HUDEP-2 (cell line): ENCODE data around the gene TEAD1.

Experiments used
- DNase-seq, 76 experiments: peaks; one replicate each; lab custom pipeline; 2025; ENCODE audit not compliant: unreplicated experiment in 76 of 76; lab: John Stamatoyannopoulos, UW

Gene TEAD1

GRCh38 chr11:12963792-12964536, 289.7 kb downstream of the TEAD1 start:
- DNase-seq, result peak in 49 of 76 experiments; percentile 6 to 72 (median 34)

GRCh38 chr11:12964650-12965049, 290.4 kb downstream of the TEAD1 start:
- no peak for DNase-seq

- DNase-seq, result no peak
Measured at GRCh38 chr11:12966002-12966401, 291.8 kb downstream of the TEAD1 start.

GRCh38 chr11:12968101-12968500, 293.9 kb downstream of the TEAD1 start:
- no peak for DNase-seq

GRCh38 chr11:12968826-12969225, 294.6 kb downstream of the TEAD1 start:
- no peak for DNase-seq

- no peak for DNase-seq
Measured at GRCh38 chr11:12971955-12972354, 297.7 kb downstream of the TEAD1 start.

- DNase-seq, result no peak
Measured at GRCh38 chr11:12973528-12974181, 299.4 kb downstream of the TEAD1 start.

- DNase-seq, result no peak
Measured at GRCh38 chr11:12975195-12975594, 301.0 kb downstream of the TEAD1 start.

GRCh38 chr11:12979928-12980689, 305.9 kb downstream of the TEAD1 start:
- DNase-seq, result no peak

- DNase-seq, result no peak
Measured at GRCh38 chr11:12981676-12982522, 307.7 kb downstream of the TEAD1 start.

- DNase-seq, result no peak
Measured at GRCh38 chr11:12983336-12983735, 309.1 kb downstream of the TEAD1 start.

GRCh38 chr11:12986194-12986898, 312.1 kb downstream of the TEAD1 start:
- DNase-seq, result no peak

- peak in 48 of 76 experiments; percentile 6 to 68 (median 30) for DNase-seq
Measured at GRCh38 chr11:12989428-12990161, 315.4 kb downstream of the TEAD1 start.

- no peak for DNase-seq
Measured at GRCh38 chr11:12990162-12990480, 315.9 kb downstream of the TEAD1 start.

GRCh38 chr11:12991426-12991825, 317.2 kb downstream of the TEAD1 start:
- no peak for DNase-seq

GRCh38 chr11:12993626-12994025, 319.4 kb downstream of the TEAD1 start:
- no peak for DNase-seq
